DOHH2 (cell line): ENCODE data around the gene EVC2.

Experiments used
- EZH2phosphoT487 ChIP-seq: fragments of 200-600 bp; sonication (generic); IDR thresholded peaks from 2 replicates; pipeline ENCODE4 v1.6.1; 2017; ENCODE audit warnings: borderline replicate concordance, mild to moderate bottlenecking, antibody characterized with exemption, low read length, moderate library complexity, mixed read lengths
- TF ChIP-seq, protein P1 (sequence below): fragments of 200-600 bp; sonication (generic); IDR thresholded peaks from one replicate; pipeline ENCODE4 v1.5.1; 2014; ENCODE audit warnings: antibody characterized with exemption, mild to moderate bottlenecking, low read depth, low read length; ENCODE audit not compliant: poor library complexity, severe bottlenecking

- TF ChIP-seq, protein P1, sequence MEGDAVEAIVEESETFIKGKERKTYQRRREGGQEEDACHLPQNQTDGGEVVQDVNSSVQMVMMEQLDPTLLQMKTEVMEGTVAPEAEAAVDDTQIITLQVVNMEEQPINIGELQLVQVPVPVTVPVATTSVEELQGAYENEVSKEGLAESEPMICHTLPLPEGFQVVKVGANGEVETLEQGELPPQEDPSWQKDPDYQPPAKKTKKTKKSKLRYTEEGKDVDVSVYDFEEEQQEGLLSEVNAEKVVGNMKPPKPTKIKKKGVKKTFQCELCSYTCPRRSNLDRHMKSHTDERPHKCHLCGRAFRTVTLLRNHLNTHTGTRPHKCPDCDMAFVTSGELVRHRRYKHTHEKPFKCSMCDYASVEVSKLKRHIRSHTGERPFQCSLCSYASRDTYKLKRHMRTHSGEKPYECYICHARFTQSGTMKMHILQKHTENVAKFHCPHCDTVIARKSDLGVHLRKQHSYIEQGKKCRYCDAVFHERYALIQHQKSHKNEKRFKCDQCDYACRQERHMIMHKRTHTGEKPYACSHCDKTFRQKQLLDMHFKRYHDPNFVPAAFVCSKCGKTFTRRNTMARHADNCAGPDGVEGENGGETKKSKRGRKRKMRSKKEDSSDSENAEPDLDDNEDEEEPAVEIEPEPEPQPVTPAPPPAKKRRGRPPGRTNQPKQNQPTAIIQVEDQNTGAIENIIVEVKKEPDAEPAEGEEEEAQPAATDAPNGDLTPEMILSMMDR, result no peak
- no peak for TF ChIP-seq EZH2phosphoT487
Measured at GRCh38 chr4:5755679-5756078, 47.3 kb upstream of the EVC2 start.
